IMR-90 (cell line): ENCODE data around the gene ABCG8. TPM values are rescaled to one million over a fixed set of nuclear protein-coding genes. Genes with fewer than 3 reads are reported as not detected.

Experiments used
- ATAC-seq: fragments of 200-7000 bp; cut with Tn5 transposase; 2 replicates; pipeline ENCODE4 v1.9.1; 2020; ENCODE audit warnings: low read depth, mild to moderate bottlenecking, moderate library complexity
- BruUV-seq: library from RNA; stranded (reverse); fragments of 400-500 nt; replicated peaks from 2 replicates; lab custom pipeline; 2021; lab: Mats Ljungman, UMichigan
- CTCF ChIA-PET: fragments of 300-600 bp; formaldehyde crosslinking; extraction: SDS; loops from one replicate; lab custom pipeline; 2021; ENCODE audit warnings: antibody characterized with exemption; lab: Yijun Ruan, JAX
- POLR2A ChIA-PET: fragments of 300-600 bp; sonication (Branson Sonifier 250); formaldehyde crosslinking; loops from one replicate; lab custom pipeline; 2022; ENCODE audit warnings: antibody characterized with exemption; ENCODE audit not compliant: unreplicated experiment; lab: Charles Lee
- DNase-seq: peaks from one replicate; pipeline ENCODE4 v3.0.0; 2013
- H2AFZ ChIP-seq: replicated peaks from 2 replicates; pipeline ENCODE3; 2013; ENCODE audit warnings: low read length, mild to moderate bottlenecking; ENCODE audit not compliant: poor library complexity
- H2AK5ac ChIP-seq: 2 replicates; pipeline ENCODE4 v1.6.1; 2013; ENCODE audit warnings: low read depth, low read length, inconsistent platforms
- H2AK9ac ChIP-seq: replicated peaks from 2 replicates; pipeline ENCODE3; 2013; ENCODE audit warnings: mild to moderate bottlenecking, low read depth, low read length, moderate library complexity; ENCODE audit not compliant: poor library complexity
- H2BK120ac ChIP-seq: 2 replicates; pipeline ENCODE4 v1.6.1; 2013; ENCODE audit warnings: low read depth, low read length, inconsistent platforms
- H2BK15ac ChIP-seq: 3 replicates; pipeline ENCODE4 v1.6.1; 2013; ENCODE audit warnings: low read depth, low read length, inconsistent platforms
- H2BK20ac ChIP-seq: 2 replicates; pipeline ENCODE4 v1.6.1; 2013; ENCODE audit warnings: low read depth, mild to moderate bottlenecking, inconsistent platforms, low read length, moderate library complexity
- H2BK5ac ChIP-seq: 2 replicates; pipeline ENCODE4 v1.6.1; 2013; ENCODE audit warnings: mild to moderate bottlenecking, low read depth, low read length, inconsistent platforms; ENCODE audit not compliant: poor library complexity, severe bottlenecking
- H3K14ac ChIP-seq: replicated peaks from 2 replicates; pipeline ENCODE4 v1.6.1; 2013; ENCODE audit warnings: low read depth, low read length, inconsistent platforms
- H3K18ac ChIP-seq: 2 replicates; pipeline ENCODE4 v1.6.1; 2013; ENCODE audit warnings: low read depth, low read length, control low read depth
- H3K23ac ChIP-seq: 2 replicates; pipeline ENCODE4 v1.6.1; 2013; ENCODE audit warnings: low read depth, low read length, inconsistent platforms
- H3K27ac ChIP-seq: 2 replicates; pipeline ENCODE4 v1.5.1; 2013; ENCODE audit warnings: mild to moderate bottlenecking, control low read depth, low read length; ENCODE audit not compliant: insufficient read depth
- H3K27me3 ChIP-seq: 2 replicates; pipeline ENCODE4 v1.6.1; 2013; ENCODE audit warnings: low read length; ENCODE audit not compliant: control insufficient read depth, insufficient read depth
- H3K36me3 ChIP-seq: 2 replicates; pipeline ENCODE4 v1.6.1; 2013; ENCODE audit warnings: low read length, mixed read lengths; ENCODE audit not compliant: control insufficient read depth, insufficient read depth
- H3K4ac ChIP-seq: 2 replicates; pipeline ENCODE4 v1.6.1; 2013; ENCODE audit warnings: low read depth, low read length, inconsistent platforms
- H3K4me1 ChIP-seq: 2 replicates; pipeline ENCODE4 v1.6.1; 2013; ENCODE audit warnings: low read length, mixed read lengths; ENCODE audit not compliant: control insufficient read depth, insufficient read depth
- H3K4me2 ChIP-seq: 2 replicates; pipeline ENCODE4 v1.6.1; 2013; ENCODE audit warnings: low read depth, mild to moderate bottlenecking, control low read depth, low read length, moderate library complexity
- H3K4me3 ChIP-seq: 2 replicates; pipeline ENCODE4 v1.5.1; 2013; ENCODE audit warnings: low read depth, mild to moderate bottlenecking, control low read depth, low read length, moderate library complexity; ENCODE audit not compliant: insufficient read depth
- H3K56ac ChIP-seq: 2 replicates; pipeline ENCODE4 v1.6.1; 2013; ENCODE audit warnings: low read length, inconsistent platforms; ENCODE audit not compliant: insufficient read depth; ENCODE audit errors: extremely low read depth
- H3K79me1 ChIP-seq, 2 experiments: 2 replicates each; pipeline ENCODE4 v1.6.1; 2013; ENCODE audit warnings: low read length in 2 of 2, inconsistent platforms in 1 of 2, low read depth in 1 of 2
- H3K9ac ChIP-seq: 2 replicates; pipeline ENCODE4 v1.6.1; 2013; ENCODE audit warnings: low read depth, low read length, control low read depth
- H3K9me1 ChIP-seq: 2 replicates; pipeline ENCODE4 v1.6.1; 2013; ENCODE audit warnings: low read length, inconsistent platforms; ENCODE audit not compliant: insufficient read depth
- H3K9me3 ChIP-seq: 2 replicates; pipeline ENCODE4 v1.6.1; 2013; ENCODE audit warnings: low read length; ENCODE audit not compliant: control insufficient read depth, insufficient read depth
- H4K20me1 ChIP-seq: 2 replicates; pipeline ENCODE4 v1.6.1; 2013; ENCODE audit warnings: low read length, inconsistent platforms; ENCODE audit not compliant: insufficient read depth
- H4K5ac ChIP-seq: 2 replicates; pipeline ENCODE4 v1.6.1; 2013; ENCODE audit warnings: mild to moderate bottlenecking, low read depth, low read length, control low read depth
- H4K8ac ChIP-seq, 2 experiments: 2 replicates each; pipeline ENCODE4 v1.6.1; 2013; ENCODE audit warnings: low read depth in 2 of 2, low read length in 2 of 2, control low read depth in 1 of 2, inconsistent platforms in 1 of 2
- H4K91ac ChIP-seq: 2 replicates; pipeline ENCODE4 v1.6.1; 2013; ENCODE audit warnings: low read depth, low read length, inconsistent platforms; ENCODE audit not compliant: insufficient read depth
- CEBPB ChIP-seq: IDR thresholded peaks from 2 replicates; pipeline ENCODE4 v1.6.1; 2012; ENCODE audit warnings: low read depth, low read length, improper control_type of control experiment
- CHD1 ChIP-seq: IDR thresholded peaks from 2 replicates; pipeline ENCODE4 v1.6.1; 2012; ENCODE audit warnings: low read depth, low read length, improper control_type of control experiment
- CTCF ChIP-seq: conservative IDR thresholded peaks from 2 replicates; pipeline ENCODE4 v1.5.1; 2012; ENCODE audit warnings: mild to moderate bottlenecking, low read depth, low read length, improper control_type of control experiment
- MAFK ChIP-seq: IDR thresholded peaks from 2 replicates; pipeline ENCODE4 v1.6.1; 2012; ENCODE audit warnings: low read depth, low read length, improper control_type of control experiment
- MAZ ChIP-seq: IDR thresholded peaks from 2 replicates; pipeline ENCODE4 v1.6.1; 2012; ENCODE audit warnings: low read depth, mild to moderate bottlenecking, low read length, improper control_type of control experiment, moderate library complexity, borderline replicate concordance
- MXI1 ChIP-seq: IDR thresholded peaks from 2 replicates; pipeline ENCODE4 v1.6.1; 2012; ENCODE audit warnings: low read depth, mild to moderate bottlenecking, low read length, moderate library complexity, borderline replicate concordance
- NFE2L2 ChIP-seq: fragments of 150-350 bp; IDR thresholded peaks from 2 replicates; pipeline ENCODE4 v1.6.1; 2016; ENCODE audit warnings: low read depth, mild to moderate bottlenecking, low read length
- POLR2A ChIP-seq: IDR thresholded peaks from 2 replicates; pipeline ENCODE4 v1.6.1; 2012; ENCODE audit warnings: mild to moderate bottlenecking, low read depth, low read length
- RAD21 ChIP-seq: IDR thresholded peaks from 2 replicates; pipeline ENCODE4 v1.6.1; 2012; ENCODE audit warnings: low read length, improper control_type of control experiment
- RCOR1 ChIP-seq: IDR thresholded peaks from 2 replicates; pipeline ENCODE4 v1.6.1; 2012; ENCODE audit warnings: mild to moderate bottlenecking, low read length, improper control_type of control experiment; ENCODE audit not compliant: insufficient replicate concordance
- RFX5 ChIP-seq: IDR thresholded peaks from 2 replicates; pipeline ENCODE4 v1.8.0; 2012; ENCODE audit warnings: low read depth, mild to moderate bottlenecking, low read length, moderate library complexity
- SMC3 ChIP-seq: fragments of 150-350 bp; IDR thresholded peaks from 2 replicates; pipeline ENCODE4 v1.6.1; 2016; ENCODE audit warnings: low read depth, mild to moderate bottlenecking, antibody characterized with exemption, low read length, moderate library complexity
- USF2 ChIP-seq: fragments of 150-350 bp; IDR thresholded peaks from 2 replicates; pipeline ENCODE4 v1.6.1; 2017; ENCODE audit warnings: mild to moderate bottlenecking, antibody characterized with exemption, low read length, low read depth
- WGBS, 2 experiments: methylation state at CpG; one replicate each; pipeline versions ENCODE4 v1.1.5 to v1.1.7; 2013; ENCODE audit warnings: missing lambda C conversion rate in 2 of 2; ENCODE audit not compliant: insufficient read length in 1 of 2; ENCODE audit errors: extremely low coverage in 2 of 2; 5-methylcytosine and 5-hydroxymethylcytosine counted together
- dilution Hi-C: fragments of 300-500 bp; cut with HindIII; formaldehyde crosslinking; loops from one replicate; pipeline ENCODE4 v1.14.3; 2018; ENCODE audit warnings: low sequenced_read_pairs; ENCODE audit not compliant: unreplicated experiment
- in situ Hi-C: fragments of 300-500 bp; cut with MboI; formaldehyde crosslinking; loops from 3 replicates; pipeline ENCODE4 v1.14.3; 2019; ENCODE audit warnings: low sequenced_read_pairs, inconsistent platforms, mixed read lengths
- intact Hi-C: fragments of 100-400 bp; cut with micrococcal nuclease; formaldehyde crosslinking; loops from 2 replicates; pipeline ENCODE4 v1.10.0; 2022
- polyA plus RNA-seq, 3 experiments: library from polyadenylated mRNA; depleted of rRNA; stranded (reverse); fragments of >200 nt; gene quantifications; 2 replicates each; pipeline ENCODE4 v1.2.3, GENCODE V29; 2012; ENCODE audit warnings: low replicate concordance in 1 of 3
- total RNA-seq: library from RNA; depleted of rRNA; stranded (reverse); fragments of >200 nt; gene quantifications from 2 replicates; pipeline ENCODE4 v1.2.3, GENCODE V29; 2012

Gene ABCG8
- total and polyA plus RNA-seq, 2 of the 4 experiments (the other 2 are of a cell fraction): not detected

GRCh38 chr2:43803113-43803512 lies 35.7 kb upstream of the ABCG8 start:
- 0 out of 2 replicates have a peak, but pooled peaks cover 4% of the 10 kb centered on the region for H3K36me3 ChIP-seq
- no CpG with 5 or more reads among the region's 1 CpG for WGBS, 2 experiments
- no peaks in the 10 kb centered on the region for H3K79me1 ChIP-seq
- H3K18ac ChIP-seq: no peak overlapping the region
- BruUV-seq: no TSS peak
- H3K9me1 ChIP-seq: no peaks in the 10 kb centered on the region
- H3K9ac ChIP-seq: no peak overlapping the region
- H3K27ac ChIP-seq: no peak overlapping the region
- intact Hi-C loops (no loop called here), in situ Hi-C loops (no loop called here), dilution Hi-C loops (no loop called here)
- no peaks in the 10 kb centered on the region for H3K27me3 ChIP-seq
- no peak overlapping the region for H2BK20ac ChIP-seq
- H2BK15ac ChIP-seq: no peak overlapping the region
- H2BK5ac ChIP-seq: no peak overlapping the region
- no peak overlapping the region for H3K56ac ChIP-seq
- no peak overlapping the region for H2AK9ac ChIP-seq
- ChIA-PET POLR2A (no interaction called here), CTCF (no interaction called here)
- no peaks in the 10 kb centered on the region for H3K4me1 ChIP-seq
- H4K91ac ChIP-seq: no peak overlapping the region
- H3K4me2 ChIP-seq: no peak overlapping the region
- no peak overlapping the region for H3K23ac ChIP-seq
- no peak overlapping the region for H3K4me3 ChIP-seq
- H2AK5ac ChIP-seq: no peak overlapping the region
- H4K8ac ChIP-seq: no peak overlapping the region
- no peak overlapping the region for H3K14ac ChIP-seq
- no peaks in the 10 kb centered on the region for H3K9me3 ChIP-seq
- H4K20me1 ChIP-seq: no peaks in the 10 kb centered on the region
- H3K4ac ChIP-seq: no peak overlapping the region
- no peak overlapping the region for H2AFZ ChIP-seq
- no peak overlapping the region for H4K5ac ChIP-seq
- ATAC-seq (no peak), DNase-seq (peak; percentile 1)
- TF ChIP-seq MAZ (no peak), RFX5 (no peak), CTCF (no peak), USF2 (no peak), SMC3 (no peak), POLR2A (no peak), MAFK (no peak), RCOR1 (no peak), CHD1 (no peak), MXI1 (no peak), RAD21 (no peak), CEBPB (no peak), NFE2L2 (no peak)
- H2BK120ac ChIP-seq: no peak overlapping the region
